ENCODE data around the gene TSPAN7.

The TSPAN7 gene

GRCh38 chrX:38661103-38661441 is 99.7 kb downstream of the TSPAN7 start:
- H3K27ac ChIP-seq (ENCODE audit: low read depth, low read length): no peak overlapping the region
- no peaks in the 10 kb centered on the region for H3K36me3 ChIP-seq (ENCODE audit: control insufficient read depth, insufficient read depth, low read length)
- 0 out of 2 replicates have a peak, but pooled peaks cover 6% of the 10 kb centered on the region for H3K27me3 ChIP-seq (ENCODE audit: control insufficient read depth, insufficient read depth, low read length)
- H3K4me3 ChIP-seq (ENCODE audit: low read depth, low read length): no peak overlapping the region
- H3K9ac ChIP-seq (ENCODE audit: low read length): no peak overlapping the region
- H3K9me3 ChIP-seq (ENCODE audit: control insufficient read depth, insufficient read depth, low read depth, low read length): no peaks in the 10 kb centered on the region
- no peaks in the 10 kb centered on the region for H3K4me1 ChIP-seq (ENCODE audit: control insufficient read depth, insufficient read depth, low read length)

GRCh38 chrX:38661561-38661960 is 100.2 kb downstream of the TSPAN7 start:
- Histone ChIP-seq H3K9me3 (ENCODE audit: control insufficient read depth, insufficient read depth, low read depth, low read length) (no peaks in the 10 kb centered on the region), H3K4me1 (ENCODE audit: control insufficient read depth, insufficient read depth, low read length) (no peaks in the 10 kb centered on the region), H3K9ac (ENCODE audit: low read length) (no peak overlapping the region), H3K27ac (ENCODE audit: low read depth, low read length) (no peak overlapping the region), H3K27me3 (ENCODE audit: control insufficient read depth, insufficient read depth, low read length) (0 out of 2 replicates have a peak, but pooled peaks cover 6% of the 10 kb centered on the region), H3K4me3 (ENCODE audit: low read depth, low read length) (no peak overlapping the region), H3K36me3 (ENCODE audit: control insufficient read depth, insufficient read depth, low read length) (no peaks in the 10 kb centered on the region)

- H3K9me3 ChIP-seq (ENCODE audit: control insufficient read depth, insufficient read depth, low read depth, low read length): no peaks in the 10 kb centered on the region
- H3K4me3 ChIP-seq (ENCODE audit: low read depth, low read length): no peak overlapping the region
- H3K9ac ChIP-seq (ENCODE audit: low read length): no peak overlapping the region
- no peaks in the 10 kb centered on the region for H3K4me1 ChIP-seq (ENCODE audit: control insufficient read depth, insufficient read depth, low read length)
- no peaks in the 10 kb centered on the region for H3K36me3 ChIP-seq (ENCODE audit: control insufficient read depth, insufficient read depth, low read length)
- H3K27me3 ChIP-seq (ENCODE audit: control insufficient read depth, insufficient read depth, low read length): 0 out of 2 replicates have a peak, but pooled peaks cover 6% of the 10 kb centered on the region
- no peak overlapping the region for H3K27ac ChIP-seq (ENCODE audit: low read depth, low read length)
Observed at GRCh38 chrX:38662640-38663039, 101.3 kb downstream of the TSPAN7 start.

- no peaks in the 10 kb centered on the region for H3K4me1 ChIP-seq (ENCODE audit: control insufficient read depth, insufficient read depth, low read length)
- H3K4me3 ChIP-seq (ENCODE audit: low read depth, low read length): no peak overlapping the region
- no peaks in the 10 kb centered on the region for H3K36me3 ChIP-seq (ENCODE audit: control insufficient read depth, insufficient read depth, low read length)
- no peak overlapping the region for H3K9ac ChIP-seq (ENCODE audit: low read length)
- 0 out of 2 replicates have a peak, but pooled peaks cover 6% of the 10 kb centered on the region for H3K27me3 ChIP-seq (ENCODE audit: control insufficient read depth, insufficient read depth, low read length)
- H3K27ac ChIP-seq (ENCODE audit: low read depth, low read length): no peak overlapping the region
- H3K9me3 ChIP-seq (ENCODE audit: control insufficient read depth, insufficient read depth, low read depth, low read length): no peaks in the 10 kb centered on the region
Observed at GRCh38 chrX:38664285-38664684, 102.9 kb downstream of the TSPAN7 start.

- no peaks in the 10 kb centered on the region for H3K36me3 ChIP-seq (ENCODE audit: control insufficient read depth, insufficient read depth, low read length)
- H3K27ac ChIP-seq (ENCODE audit: low read depth, low read length): no peak overlapping the region
- no peak overlapping the region for H3K4me3 ChIP-seq (ENCODE audit: low read depth, low read length)
- H3K9ac ChIP-seq (ENCODE audit: low read length): no peak overlapping the region
- no peaks in the 10 kb centered on the region for H3K4me1 ChIP-seq (ENCODE audit: control insufficient read depth, insufficient read depth, low read length)
- H3K27me3 ChIP-seq (ENCODE audit: control insufficient read depth, insufficient read depth, low read length): 0 out of 2 replicates have a peak, but pooled peaks cover 6% of the 10 kb centered on the region
- no peaks in the 10 kb centered on the region for H3K9me3 ChIP-seq (ENCODE audit: control insufficient read depth, insufficient read depth, low read depth, low read length)
Observed at GRCh38 chrX:38666909-38667308, 105.6 kb downstream of the TSPAN7 start.

- H3K4me3 ChIP-seq (ENCODE audit: low read depth, low read length): no peak overlapping the region
- H3K9ac ChIP-seq (ENCODE audit: low read length): no peak overlapping the region
- H3K27me3 ChIP-seq (ENCODE audit: control insufficient read depth, insufficient read depth, low read length): no peaks in the 10 kb centered on the region
- H3K9me3 ChIP-seq (ENCODE audit: control insufficient read depth, insufficient read depth, low read depth, low read length): no peaks in the 10 kb centered on the region
- no peaks in the 10 kb centered on the region for H3K36me3 ChIP-seq (ENCODE audit: control insufficient read depth, insufficient read depth, low read length)
- H3K4me1 ChIP-seq (ENCODE audit: control insufficient read depth, insufficient read depth, low read length): no peaks in the 10 kb centered on the region
- H3K27ac ChIP-seq (ENCODE audit: low read depth, low read length): no peak overlapping the region
Observed at GRCh38 chrX:38668771-38669170, 107.4 kb downstream of the TSPAN7 start.

- Histone ChIP-seq H3K27me3 (ENCODE audit: control insufficient read depth, insufficient read depth, low read length) (no peaks in the 10 kb centered on the region), H3K9me3 (ENCODE audit: control insufficient read depth, insufficient read depth, low read depth, low read length) (no peaks in the 10 kb centered on the region), H3K27ac (ENCODE audit: low read depth, low read length) (no peak overlapping the region), H3K36me3 (ENCODE audit: control insufficient read depth, insufficient read depth, low read length) (no peaks in the 10 kb centered on the region), H3K9ac (ENCODE audit: low read length) (no peak overlapping the region), H3K4me1 (ENCODE audit: control insufficient read depth, insufficient read depth, low read length) (no peaks in the 10 kb centered on the region), H3K4me3 (ENCODE audit: low read depth, low read length) (no peak overlapping the region)
Observed at GRCh38 chrX:38669428-38669827, 108.1 kb downstream of the TSPAN7 start.

- Histone ChIP-seq H3K27me3 (ENCODE audit: control insufficient read depth, insufficient read depth, low read length) (no peaks in the 10 kb centered on the region), H3K9ac (ENCODE audit: low read length) (no peak overlapping the region), H3K36me3 (ENCODE audit: control insufficient read depth, insufficient read depth, low read length) (no peaks in the 10 kb centered on the region), H3K9me3 (ENCODE audit: control insufficient read depth, insufficient read depth, low read depth, low read length) (no peaks in the 10 kb centered on the region), H3K4me1 (ENCODE audit: control insufficient read depth, insufficient read depth, low read length) (no peaks in the 10 kb centered on the region), H3K27ac (ENCODE audit: low read depth, low read length) (no peak overlapping the region), H3K4me3 (ENCODE audit: low read depth, low read length) (no peak overlapping the region)
Observed at GRCh38 chrX:38672646-38673045, 111.3 kb downstream of the TSPAN7 start.

- H3K4me3 ChIP-seq (ENCODE audit: low read depth, low read length): no peak overlapping the region
- H3K36me3 ChIP-seq (ENCODE audit: control insufficient read depth, insufficient read depth, low read length): no peaks in the 10 kb centered on the region
- no peaks in the 10 kb centered on the region for H3K27me3 ChIP-seq (ENCODE audit: control insufficient read depth, insufficient read depth, low read length)
- no peaks in the 10 kb centered on the region for H3K9me3 ChIP-seq (ENCODE audit: control insufficient read depth, insufficient read depth, low read depth, low read length)
- H3K9ac ChIP-seq (ENCODE audit: low read length): no peak overlapping the region
- no peak overlapping the region for H3K27ac ChIP-seq (ENCODE audit: low read depth, low read length)
- H3K4me1 ChIP-seq (ENCODE audit: control insufficient read depth, insufficient read depth, low read length): no peaks in the 10 kb centered on the region
Observed at GRCh38 chrX:38675856-38676255, 114.5 kb downstream of the TSPAN7 start.

GRCh38 chrX:38678183-38678582 is 116.8 kb downstream of the TSPAN7 start:
- no peaks in the 10 kb centered on the region for H3K27me3 ChIP-seq (ENCODE audit: control insufficient read depth, insufficient read depth, low read length)
- H3K9ac ChIP-seq (ENCODE audit: low read length): no peak overlapping the region
- H3K9me3 ChIP-seq (ENCODE audit: control insufficient read depth, insufficient read depth, low read depth, low read length): no peaks in the 10 kb centered on the region
- no peak overlapping the region for H3K27ac ChIP-seq (ENCODE audit: low read depth, low read length)
- H3K4me1 ChIP-seq (ENCODE audit: control insufficient read depth, insufficient read depth, low read length): no peaks in the 10 kb centered on the region
- H3K4me3 ChIP-seq (ENCODE audit: low read depth, low read length): no peak overlapping the region
- no peaks in the 10 kb centered on the region for H3K36me3 ChIP-seq (ENCODE audit: control insufficient read depth, insufficient read depth, low read length)

GRCh38 chrX:38678821-38679220 is 117.5 kb downstream of the TSPAN7 start:
- Histone ChIP-seq H3K27ac (ENCODE audit: low read depth, low read length) (no peak overlapping the region), H3K36me3 (ENCODE audit: control insufficient read depth, insufficient read depth, low read length) (no peaks in the 10 kb centered on the region), H3K27me3 (ENCODE audit: control insufficient read depth, insufficient read depth, low read length) (no peaks in the 10 kb centered on the region)

GRCh38 chrX:38679695-38680094 is 118.4 kb downstream of the TSPAN7 start:
- no peak overlapping the region for H3K9ac ChIP-seq (ENCODE audit: low read length)
- H3K4me3 ChIP-seq (ENCODE audit: low read depth, low read length): no peak overlapping the region
- no peaks in the 10 kb centered on the region for H3K4me1 ChIP-seq (ENCODE audit: control insufficient read depth, insufficient read depth, low read length)
- no peaks in the 10 kb centered on the region for H3K9me3 ChIP-seq (ENCODE audit: control insufficient read depth, insufficient read depth, low read depth, low read length)
- no peaks in the 10 kb centered on the region for H3K27me3 ChIP-seq (ENCODE audit: control insufficient read depth, insufficient read depth, low read length)
- H3K36me3 ChIP-seq (ENCODE audit: control insufficient read depth, insufficient read depth, low read length): no peaks in the 10 kb centered on the region
- H3K27ac ChIP-seq (ENCODE audit: low read depth, low read length): no peak overlapping the region

More at GRCh38 chrX:38678821-38679220, 117.5 kb downstream of the TSPAN7 start:
- Histone ChIP-seq H3K4me1 (ENCODE audit: control insufficient read depth, insufficient read depth, low read length) (no peaks in the 10 kb centered on the region), H3K9ac (ENCODE audit: low read length) (no peak overlapping the region), H3K4me3 (ENCODE audit: low read depth, low read length) (no peak overlapping the region), H3K9me3 (ENCODE audit: control insufficient read depth, insufficient read depth, low read depth, low read length) (no peaks in the 10 kb centered on the region)
